Stimulated activated CD8-positive, alpha-beta memory T cell treated with anti-CD3 and anti-CD28 coated beads, Interleukin-15, amount 100 ng/mL, for 24 hours (primary cell): ENCODE data around the gene ARHGAP10.

Experiments used
- DNase-seq: peaks from one replicate; pipeline ENCODE4 v3.0.0-alpha.2; 2020; ENCODE audit warnings: low read depth

The ARHGAP10 gene

DNA sequence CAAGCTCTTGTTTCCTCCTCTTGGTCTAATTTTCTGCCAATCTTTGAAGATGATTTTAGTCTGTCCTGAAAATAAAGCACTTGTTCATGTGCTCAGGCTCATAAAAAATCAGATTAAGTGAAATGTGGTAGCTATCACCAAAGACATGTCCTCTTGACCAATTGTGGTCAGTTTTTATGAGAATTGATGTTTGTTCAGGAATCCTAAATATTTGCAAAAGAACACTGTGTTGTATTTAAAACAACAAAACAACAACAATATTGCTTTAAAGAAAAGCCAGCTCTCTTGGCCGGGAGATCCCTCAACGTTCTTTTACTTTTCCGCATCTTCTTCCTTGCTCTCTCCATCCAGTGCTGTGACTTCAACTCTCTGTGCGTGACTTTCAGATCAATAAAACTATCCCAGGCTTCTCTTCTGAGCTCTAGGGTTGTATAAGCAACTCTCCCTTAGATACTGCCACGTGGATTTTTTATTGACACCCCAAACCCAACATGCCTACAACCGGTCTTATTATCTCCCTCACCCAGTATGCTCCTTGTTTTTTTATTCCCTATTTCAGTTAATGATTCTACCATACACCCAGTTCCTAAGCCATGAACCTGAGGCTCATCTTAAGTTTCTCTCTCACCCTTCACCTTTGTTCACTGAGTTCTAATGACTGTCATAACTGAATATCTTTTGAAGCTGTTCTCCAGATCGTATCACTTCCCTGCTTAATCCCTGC, 309.9 kb downstream of the ARHGAP10 start:
- no peak for DNase-seq

DNA sequence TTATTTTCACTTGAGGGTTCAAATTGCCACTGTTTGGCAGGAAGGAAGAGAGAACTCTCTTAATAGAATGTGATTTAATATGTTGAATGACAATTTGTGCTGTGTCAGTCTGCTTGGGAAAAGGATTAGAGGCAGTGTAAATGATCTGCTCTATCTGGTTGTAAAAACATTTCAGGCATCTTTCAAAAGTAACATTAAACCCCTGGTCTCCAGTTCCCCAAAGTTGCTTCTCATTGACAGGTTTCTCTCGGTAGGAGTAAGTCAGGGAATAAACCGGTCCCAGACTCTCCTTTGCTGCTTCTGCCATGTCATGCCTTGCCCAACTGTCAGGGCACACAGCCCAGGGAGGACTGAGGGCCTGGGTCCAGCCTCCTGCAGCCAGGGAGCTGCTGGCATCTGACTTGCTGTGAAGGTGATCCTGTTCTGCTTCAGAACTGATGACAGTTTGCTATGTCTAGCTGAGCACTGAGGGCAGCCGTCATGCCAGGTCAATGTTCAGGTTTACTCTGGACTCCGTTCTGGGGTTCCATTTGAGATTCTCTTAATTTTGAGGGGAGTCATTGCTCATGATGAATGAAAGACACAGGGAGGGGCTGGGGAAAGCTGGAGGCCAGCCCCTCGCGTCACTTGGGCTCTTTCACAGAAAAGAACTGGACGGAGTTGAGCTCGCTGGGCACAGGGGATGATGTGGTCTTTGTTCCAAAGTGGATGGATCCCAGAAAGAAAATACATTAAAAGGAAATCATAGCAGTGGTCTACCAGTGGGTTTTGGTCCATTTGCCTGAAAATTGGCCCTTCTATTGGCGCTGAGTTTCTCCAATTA, 312.4 kb downstream of the ARHGAP10 start:
- DNase-seq, result no peak

DNA sequence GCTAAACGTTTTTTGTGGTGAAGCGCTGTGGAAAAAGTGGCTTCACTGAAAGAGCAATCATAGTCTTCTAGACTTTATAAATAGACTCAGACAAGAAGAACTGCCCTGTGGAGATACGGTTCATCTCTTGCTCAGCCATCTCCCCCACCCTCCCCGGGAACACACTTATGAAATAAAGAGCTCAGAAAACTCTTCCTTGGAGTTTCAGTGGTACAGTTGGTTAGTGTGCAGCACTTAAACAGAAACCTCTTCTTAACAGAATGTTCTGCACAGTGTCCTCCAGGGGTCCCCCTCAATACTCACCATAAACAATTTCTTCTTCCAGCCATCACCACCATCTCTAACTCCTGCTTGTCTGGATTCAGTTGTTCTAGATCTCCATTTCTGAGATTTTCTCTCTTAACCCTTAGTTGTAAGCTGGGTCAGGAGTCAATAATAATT, 313.0 kb downstream of the ARHGAP10 start:
- DNase-seq, result no peak

DNA sequence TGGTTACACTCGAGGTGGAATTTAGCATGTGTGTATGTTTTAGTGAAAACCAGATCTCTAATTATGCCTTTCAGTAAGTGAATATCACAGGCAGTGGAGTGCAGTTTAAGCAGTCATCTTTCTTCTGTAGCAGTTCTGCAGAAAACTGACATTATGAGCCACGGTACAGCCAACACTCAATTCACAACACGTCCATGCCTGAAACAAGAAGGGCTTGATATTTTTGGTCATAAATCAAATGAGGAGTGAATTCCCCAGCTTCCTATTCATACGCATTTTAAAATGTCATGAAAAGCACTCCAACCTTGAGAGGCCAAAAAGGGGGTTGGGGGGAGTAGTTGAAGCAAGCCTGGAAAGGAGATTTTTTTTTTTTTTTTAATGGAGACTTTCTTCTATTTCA, 316.7 kb downstream of the ARHGAP10 start:
- no peak for DNase-seq

DNA sequence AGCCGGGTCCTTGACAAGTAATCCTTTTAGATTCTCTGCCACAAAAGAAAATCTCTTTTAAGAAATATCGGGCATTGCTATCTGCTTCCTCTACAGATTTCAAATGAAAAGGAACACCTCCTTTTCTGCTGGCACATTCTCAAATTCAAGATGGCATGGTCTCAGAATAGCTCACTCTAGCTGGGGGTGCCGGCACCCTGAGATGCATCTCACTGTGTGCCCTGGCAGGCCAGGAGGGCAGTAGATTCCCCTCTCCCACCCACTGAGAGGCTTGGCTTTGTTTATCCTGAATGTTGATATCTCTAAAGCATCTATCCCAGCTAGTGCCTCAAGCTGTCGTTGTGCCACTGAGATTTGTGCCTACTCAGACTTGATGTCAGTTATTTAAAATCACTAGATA, 319.5 kb downstream of the ARHGAP10 start:
- no peak for DNase-seq

DNA sequence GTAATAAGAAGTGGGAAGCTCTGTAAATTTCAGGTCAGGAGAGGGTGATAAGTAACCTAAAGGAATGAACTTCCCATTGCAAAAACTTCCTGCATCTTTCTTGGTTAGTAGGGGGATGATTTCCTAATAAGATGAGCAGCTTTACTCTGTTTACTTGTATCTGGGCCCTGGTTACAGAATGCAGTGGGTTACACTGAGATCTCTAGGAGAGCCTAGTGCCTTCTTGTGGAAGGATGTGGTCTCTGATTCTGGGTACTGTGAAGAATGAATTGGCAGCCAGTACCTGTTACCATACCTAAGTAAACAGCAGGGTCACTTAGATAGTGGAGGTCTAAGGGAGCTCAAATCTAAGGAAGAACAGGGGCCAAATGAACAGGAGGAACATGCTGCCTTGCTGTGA, 320.6 kb downstream of the ARHGAP10 start:
- no peak for DNase-seq

DNA sequence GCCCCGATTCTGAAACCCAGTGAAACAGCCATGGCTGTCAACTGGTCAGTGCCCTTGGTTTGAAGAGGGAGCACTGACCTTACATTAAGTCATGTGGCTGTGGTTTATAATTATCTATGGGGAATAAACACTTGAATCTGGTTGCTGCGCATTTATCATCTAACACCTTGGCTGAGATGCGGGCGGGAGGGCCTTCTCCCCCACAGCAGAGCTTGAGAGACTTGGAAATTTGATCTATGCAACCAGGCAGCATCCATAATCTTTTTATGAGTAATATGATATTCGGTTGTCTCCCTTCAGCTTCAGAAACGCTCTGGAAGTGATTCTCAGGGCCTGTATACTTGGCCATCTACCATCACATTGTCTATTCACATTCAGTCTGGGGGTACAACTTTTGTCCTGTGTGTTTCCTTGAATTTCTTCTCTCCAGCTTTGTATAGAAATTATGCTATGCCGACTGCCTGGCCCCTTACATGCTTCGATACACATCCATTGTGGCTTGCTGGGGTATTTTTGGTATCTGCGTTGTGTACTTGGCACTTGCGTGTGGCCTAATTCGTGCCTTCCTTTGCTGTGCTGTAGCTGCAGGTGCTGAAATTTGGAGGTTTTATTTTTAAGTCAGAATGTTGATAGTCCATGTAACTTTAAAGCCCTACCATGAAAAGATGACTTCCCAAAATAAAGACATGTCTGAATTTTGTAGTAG, 321.6 kb downstream of the ARHGAP10 start:
- DNase-seq, result no peak

DNA sequence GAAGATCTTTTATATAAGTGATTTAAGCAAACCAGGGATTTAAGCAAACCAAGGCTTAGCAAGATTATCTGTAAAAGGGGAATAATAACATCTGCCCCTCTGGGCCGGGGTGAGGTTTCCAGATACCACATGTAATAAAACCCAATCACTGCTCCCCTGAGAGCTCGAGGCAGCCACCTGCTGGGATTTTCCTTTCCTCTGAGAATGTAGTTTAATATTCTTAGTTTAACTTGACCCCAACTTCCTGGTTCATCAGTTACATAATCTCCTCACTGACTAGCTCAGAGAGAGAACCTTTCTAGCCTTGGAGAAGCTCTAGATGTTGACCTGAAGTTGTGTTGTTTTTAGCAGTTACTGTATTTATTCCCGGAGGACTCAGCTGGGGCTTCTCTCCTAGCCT, 322.4 kb downstream of the ARHGAP10 start:
- DNase-seq, result no peak

DNA sequence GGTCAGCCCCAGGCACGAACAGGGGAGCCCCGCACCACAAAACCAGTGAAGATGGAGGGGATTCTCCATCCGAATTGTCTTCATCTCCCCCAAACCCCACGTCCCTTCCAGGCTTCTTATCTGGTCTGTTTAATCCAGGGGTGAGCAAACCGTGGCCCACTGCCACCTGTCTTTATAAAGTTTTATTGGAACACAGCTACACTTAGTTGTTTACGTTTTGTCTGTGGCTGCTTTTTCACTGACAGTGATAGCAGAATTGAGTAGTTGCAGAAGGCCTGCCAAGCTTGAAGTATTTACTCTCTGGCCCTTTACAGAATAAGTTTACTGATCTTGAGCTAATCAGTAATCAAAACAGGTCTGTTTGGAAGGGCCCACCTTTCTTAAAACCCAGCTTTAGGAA, 324.0 kb downstream of the ARHGAP10 start:
- DNase-seq, result no peak

DNA sequence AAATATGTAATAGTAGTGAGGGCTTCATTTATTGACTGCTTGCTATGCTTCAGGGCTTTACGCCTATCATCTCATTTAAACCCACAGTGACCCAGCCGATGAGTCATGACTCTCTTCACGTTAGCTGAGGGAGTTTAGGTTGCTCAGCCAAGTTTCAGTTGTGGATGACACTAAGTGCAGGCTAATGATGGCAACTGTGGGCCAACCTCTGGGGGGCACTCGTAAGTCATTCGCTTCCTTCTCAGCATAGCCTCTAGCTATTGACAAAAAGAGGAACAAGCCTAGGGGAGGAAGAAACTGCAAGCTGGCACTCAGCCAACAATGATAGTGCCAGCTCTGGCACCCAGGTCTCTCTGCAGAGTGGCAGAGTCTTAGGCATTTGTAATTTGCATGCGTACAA, 325.0 kb downstream of the ARHGAP10 start:
- DNase-seq, result no peak

DNA sequence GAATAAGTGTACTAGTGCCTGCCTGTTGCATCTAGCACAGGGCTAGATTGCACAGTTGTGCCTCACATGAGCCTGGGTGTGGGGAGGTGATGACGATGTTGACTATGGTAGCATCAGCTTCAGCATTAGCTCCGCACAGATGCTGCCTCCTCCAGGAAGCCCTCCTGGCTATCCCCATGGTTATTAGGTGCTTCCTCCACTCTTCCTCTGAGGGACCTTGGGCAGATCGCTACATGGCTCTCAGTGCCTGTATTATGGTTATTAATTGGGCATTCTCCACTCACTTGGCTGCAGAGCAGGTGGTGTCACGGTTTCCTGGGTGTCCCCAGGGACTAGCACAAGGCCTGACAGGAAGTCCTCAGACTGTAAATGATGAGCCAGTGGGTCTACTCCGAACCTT, 325.6 kb downstream of the ARHGAP10 start:
- DNase-seq, result no peak

DNA sequence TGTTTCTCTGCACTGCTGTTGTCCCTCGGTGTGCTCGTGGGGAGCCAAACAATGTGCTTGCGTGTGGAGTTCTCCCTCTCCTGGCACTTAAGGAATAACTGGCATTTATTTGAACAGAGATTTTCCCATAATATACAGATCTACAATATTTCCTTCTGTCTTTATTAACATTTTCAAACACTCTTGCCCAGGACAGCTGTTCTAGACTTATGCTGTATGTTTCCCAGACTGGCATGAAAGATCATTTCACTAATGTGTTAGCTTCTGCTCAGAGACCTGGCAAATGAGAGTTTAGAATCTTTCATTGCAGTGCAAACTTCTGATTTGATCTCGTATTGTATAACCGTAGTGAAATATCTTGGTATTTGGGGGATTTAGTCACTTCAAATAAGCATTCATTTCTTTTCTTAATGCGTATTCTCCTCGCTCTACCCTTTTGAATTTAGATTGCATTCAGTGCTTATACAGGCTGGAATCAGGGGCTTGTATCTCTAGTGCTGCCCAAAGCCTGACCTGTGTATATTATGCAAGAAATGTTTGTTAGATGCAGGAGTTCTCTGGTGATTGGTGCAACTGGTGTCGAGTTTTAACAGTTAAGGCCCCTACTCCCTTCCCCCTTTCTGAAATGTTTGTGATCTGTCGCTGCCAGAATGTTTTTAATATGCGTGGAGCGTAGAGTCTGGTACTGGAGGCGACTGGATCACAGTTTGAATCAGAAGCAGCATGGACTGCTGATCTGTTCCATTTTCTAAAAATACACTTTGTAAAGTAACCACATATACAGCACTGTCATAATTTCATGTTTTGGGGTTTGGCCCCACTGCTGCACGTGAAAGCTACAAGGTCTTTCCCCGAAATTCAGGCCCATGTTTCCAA, 326.3 kb downstream of the ARHGAP10 start:
- DNase-seq, result no peak

DNA sequence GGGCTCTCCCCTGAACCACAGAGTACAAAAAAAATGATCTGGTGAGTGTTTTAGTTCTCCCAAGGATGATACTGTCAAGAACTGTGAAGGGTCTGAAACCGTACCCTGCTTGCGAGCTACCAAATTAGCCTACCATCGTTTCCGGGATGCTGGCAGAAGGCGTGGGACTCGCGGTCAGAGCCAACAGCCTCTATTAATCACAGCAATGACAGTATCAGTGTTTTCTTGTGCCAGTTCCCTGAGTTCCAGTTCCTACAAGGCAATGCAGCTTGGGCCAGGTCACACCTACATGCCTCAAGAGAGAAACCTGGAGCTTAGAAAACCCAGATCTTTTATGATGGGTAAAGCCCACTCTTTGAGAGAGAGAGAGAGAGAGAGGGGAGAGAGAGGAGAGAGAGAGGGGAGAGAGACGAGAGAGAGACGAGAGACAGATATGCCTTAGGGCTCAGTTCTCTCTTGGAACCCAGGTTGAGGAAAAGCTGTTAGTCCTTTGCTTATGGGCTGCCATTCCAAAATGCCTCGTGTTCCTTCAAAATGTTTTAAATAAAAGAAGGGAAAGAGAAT, 327.8 kb downstream of the ARHGAP10 start:
- DNase-seq, result no peak

DNA sequence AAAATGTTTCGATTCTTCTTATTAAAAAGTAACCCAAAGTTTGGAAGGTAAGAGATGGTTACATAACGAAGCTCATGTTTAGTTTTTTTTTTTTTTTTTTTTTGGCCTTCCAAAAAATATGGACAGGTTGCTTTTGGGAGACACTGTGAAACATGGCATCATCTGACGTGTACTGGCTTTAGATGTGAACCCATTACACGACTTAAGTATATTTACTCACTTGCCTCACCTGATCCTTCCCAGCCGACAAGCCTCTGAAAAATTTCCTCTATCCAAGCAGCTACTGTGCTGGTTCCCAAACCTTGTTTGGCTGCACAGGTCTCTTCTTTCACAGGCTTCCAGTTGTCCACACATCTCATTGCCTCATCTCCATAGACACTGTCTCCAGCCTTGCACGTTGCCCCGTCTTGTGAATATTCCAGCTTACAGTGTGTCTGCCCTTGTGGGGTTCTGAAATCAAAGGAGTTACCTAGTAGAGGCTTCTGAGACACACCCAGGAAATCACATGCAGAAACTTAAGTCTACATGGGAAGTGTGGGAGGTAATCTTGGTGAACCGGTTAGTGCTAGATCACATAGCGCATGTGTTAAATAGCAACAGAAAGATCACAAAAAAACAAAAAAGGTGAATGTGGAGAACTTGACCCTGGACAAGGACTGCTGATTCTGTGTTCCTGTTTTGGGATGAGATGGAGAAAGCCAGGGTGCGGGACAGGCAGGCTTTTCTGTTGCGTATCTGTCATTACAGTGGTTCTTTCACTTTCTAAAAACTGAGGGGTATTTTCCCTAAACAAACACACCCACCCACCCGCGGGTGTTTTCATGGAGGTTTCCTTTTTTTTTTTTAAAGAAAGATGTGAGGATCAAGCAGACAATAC, 328.6 kb downstream of the ARHGAP10 start:
- DNase-seq, result no peak

DNA sequence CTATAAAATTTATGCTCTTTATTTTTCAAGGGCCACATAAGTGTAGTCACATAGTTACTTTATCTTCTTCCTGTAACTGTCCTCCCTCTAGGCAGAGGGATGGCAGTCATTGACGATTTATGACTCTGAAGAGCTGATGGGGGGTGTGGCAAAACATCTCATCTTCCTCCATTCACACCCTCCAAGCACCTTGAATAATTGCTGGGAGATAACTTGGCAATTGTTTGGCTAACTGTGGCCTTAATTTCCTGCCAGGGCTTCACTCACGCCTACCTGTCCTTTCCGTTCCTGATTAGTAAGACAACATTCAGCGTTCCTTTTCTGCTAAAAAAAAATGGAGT, 329.2 kb downstream of the ARHGAP10 start:
- DNase-seq, result no peak

DNA sequence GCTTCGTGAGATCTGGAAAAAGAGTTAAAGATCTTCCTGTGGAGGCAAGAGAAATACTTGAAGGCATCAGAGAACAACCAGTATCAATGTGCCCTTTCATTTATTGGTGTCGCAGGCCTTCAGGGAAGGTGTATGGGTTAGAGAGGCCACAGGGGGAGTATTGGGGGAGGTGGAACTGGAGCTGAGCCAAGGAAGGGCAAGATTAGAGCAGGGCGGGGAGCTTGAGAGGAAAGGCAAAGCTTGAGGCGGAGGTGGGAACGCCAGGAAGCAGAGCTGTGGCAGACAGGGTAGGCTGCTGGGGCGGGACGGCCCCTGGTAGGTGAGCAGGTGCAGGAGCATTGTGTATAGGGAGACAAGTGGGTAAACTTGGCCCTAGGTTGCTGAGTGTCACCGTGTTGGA, 329.9 kb downstream of the ARHGAP10 start:
- no peak for DNase-seq

DNA sequence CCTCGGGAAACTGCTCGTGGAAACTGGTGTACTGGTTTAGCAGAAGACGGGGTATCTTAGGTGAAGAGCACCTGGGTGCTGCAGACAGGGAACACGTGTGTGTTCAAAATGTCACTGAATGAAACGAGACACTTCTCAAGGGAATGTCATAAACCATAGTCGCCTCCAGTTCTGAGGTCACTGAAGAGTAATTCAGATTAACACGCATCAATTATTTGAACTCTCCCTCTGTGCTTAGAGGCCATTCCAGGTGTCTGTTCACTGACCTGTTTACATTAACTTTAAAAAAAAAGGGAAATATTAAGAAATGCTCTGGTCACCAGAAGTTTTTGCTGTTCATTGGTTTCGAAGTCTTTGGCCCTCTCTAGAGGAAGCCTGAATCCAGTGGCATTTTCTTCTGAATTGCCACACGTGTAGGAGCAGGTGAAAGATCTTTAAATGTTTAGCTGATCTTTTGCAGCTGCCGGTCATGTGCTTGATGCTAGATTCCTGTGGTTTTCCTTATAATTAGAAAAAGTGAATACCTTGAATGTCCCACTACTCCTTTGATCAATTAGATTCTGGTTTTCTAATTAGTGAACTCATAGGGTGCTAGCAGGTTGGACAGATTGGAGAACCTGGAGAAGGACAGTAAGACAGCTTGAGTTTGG, 330.5 kb downstream of the ARHGAP10 start:
- no peak for DNase-seq

DNA sequence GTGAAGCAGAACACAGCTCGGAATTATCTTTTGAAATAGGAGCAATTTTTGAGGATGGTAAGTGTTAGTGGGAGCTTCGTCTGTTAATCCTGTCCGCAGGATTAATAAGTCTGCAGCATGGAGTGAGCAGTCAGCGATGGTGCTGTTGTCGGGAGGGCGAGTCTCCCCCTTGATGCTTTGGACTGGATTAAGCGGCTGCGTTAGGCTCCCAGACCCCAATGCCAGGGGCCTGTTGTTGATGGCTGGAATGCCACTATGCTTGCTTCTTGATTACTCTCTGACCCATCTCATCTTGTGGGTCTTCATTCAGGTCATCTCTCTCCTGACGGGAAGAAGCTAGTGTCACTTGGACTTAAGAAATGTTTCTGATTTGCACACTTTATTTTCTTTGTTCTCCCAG, 332.6 kb downstream of the ARHGAP10 start:
- no peak for DNase-seq

DNA sequence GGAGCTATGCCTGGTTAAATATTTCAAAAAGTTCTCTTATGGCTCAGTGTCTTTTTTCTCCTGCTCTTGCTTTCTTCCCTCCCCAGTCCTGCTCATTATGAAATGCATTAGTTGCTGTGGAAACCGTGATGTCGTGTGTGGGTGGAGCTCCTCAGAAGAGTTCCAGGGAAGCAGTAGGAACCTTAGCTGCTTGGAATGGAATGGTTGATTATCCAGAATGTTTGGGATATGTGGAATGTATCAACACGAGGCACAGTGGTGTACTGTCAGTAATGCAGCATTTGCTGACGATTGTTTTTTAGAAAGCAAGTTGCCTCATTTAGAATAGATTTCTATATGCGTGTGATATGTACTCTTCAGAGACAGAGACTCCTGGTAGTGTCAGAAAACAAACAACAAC, 333.2 kb downstream of the ARHGAP10 start:
- DNase-seq, result no peak

DNA sequence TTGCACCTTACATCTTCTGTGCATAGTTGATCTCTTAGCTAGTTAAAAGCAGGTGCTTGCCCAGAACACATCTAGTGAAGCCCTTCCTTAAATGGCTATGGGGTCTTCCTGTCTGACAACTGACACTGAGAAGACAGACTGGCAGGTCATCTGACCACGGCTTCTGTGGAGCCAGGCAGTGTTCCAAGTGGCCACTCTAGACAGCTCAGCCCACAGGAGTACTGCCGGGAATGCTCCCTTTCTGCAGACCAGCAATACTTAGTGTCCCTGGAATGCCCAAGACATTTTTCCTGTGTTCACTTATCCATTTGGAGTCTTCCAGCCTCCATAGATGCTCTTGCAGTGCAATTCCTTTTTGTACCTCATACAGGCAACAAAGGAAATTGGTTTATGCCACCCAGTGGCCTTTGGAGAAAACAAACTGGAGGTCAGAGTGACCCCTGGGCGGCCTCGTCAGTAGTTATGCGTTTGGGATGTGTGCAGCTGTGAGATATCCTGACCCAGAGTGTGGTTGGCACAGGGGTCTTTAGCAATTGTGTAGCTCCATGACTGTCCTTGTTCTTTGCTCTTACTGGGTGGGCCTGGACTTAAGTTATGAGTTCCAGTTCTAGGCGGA, 335.5 kb downstream of the ARHGAP10 start:
- no peak for DNase-seq
